HepG2 (cell line): ENCODE results near the gene CFL1. TPM values are rescaled to one million over a fixed set of nuclear protein-coding genes. Genes with fewer than 3 reads are reported as not detected.
A peak's percentile ranks its signal among the peaks of the same experiment; 100 is the strongest.

Source experiments
- CREM ChIP-seq, 2 experiments: sonication (generic) in 1 of 2; formaldehyde crosslinking in 1 of 2; IDR thresholded peaks; 2 replicates each; pipeline versions ENCODE4 v1.4.0 to v1.6.1; 2016 to 2020; ENCODE audit warnings: antibody characterized with exemption in 1 of 2, mild to moderate bottlenecking in 1 of 2, missing genetic modification reagents in 1 of 2
- DMAP1 ChIP-seq: IDR thresholded peaks from 2 replicates; pipeline ENCODE4 v1.6.1; 2016
- FOSL1 ChIP-seq: sonication (generic); formaldehyde crosslinking; IDR thresholded peaks from 2 replicates; pipeline ENCODE4 v1.9.0; 2021; ENCODE audit warnings: missing genetic modification reagents, borderline replicate concordance
- MLLT10 ChIP-seq: sonication (generic); formaldehyde crosslinking; IDR thresholded peaks from 2 replicates; pipeline ENCODE4 v1.4.0; 2020; ENCODE audit warnings: missing genetic modification reagents
- POLR2A ChIP-seq, 2 experiments: IDR thresholded peaks; 2 replicates each; pipeline ENCODE4 v1.6.1; 2011; ENCODE audit warnings: low read depth in 2 of 2, low read length in 2 of 2, mild to moderate bottlenecking in 1 of 2, moderate library complexity in 1 of 2; ENCODE audit not compliant: insufficient read depth in 1 of 2
- RELA ChIP-seq: sonication (generic); formaldehyde crosslinking; IDR thresholded peaks from 2 replicates; pipeline ENCODE4 v1.4.0; 2020; ENCODE audit warnings: missing genetic modification reagents
- ZKSCAN5 ChIP-seq: sonication (generic); formaldehyde crosslinking; IDR thresholded peaks from 2 replicates; pipeline ENCODE4 v1.5.1; 2020; ENCODE audit warnings: mild to moderate bottlenecking, missing genetic modification reagents
- ZNF124 ChIP-seq: sonication (generic); formaldehyde crosslinking; IDR thresholded peaks from 2 replicates; pipeline ENCODE4 v1.4.0; 2020; ENCODE audit warnings: missing genetic modification reagents
- ZNF33B ChIP-seq: sonication (generic); formaldehyde crosslinking; IDR thresholded peaks from 2 replicates; pipeline ENCODE4 v1.5.1; 2020; ENCODE audit warnings: mild to moderate bottlenecking, missing genetic modification reagents
- ZNF674 ChIP-seq: sonication (generic); formaldehyde crosslinking; IDR thresholded peaks from 2 replicates; pipeline ENCODE4 v1.5.0; 2020; ENCODE audit warnings: low read depth, mild to moderate bottlenecking, missing genetic modification reagents
- ZNF776 ChIP-seq: sonication (generic); formaldehyde crosslinking; IDR thresholded peaks from 2 replicates; pipeline ENCODE4 v1.4.0; 2020; ENCODE audit warnings: mild to moderate bottlenecking, missing genetic modification reagents
- ZNF891 ChIP-seq: sonication (generic); formaldehyde crosslinking; IDR thresholded peaks from 2 replicates; pipeline ENCODE4 v1.5.0; 2020; ENCODE audit warnings: mild to moderate bottlenecking, missing genetic modification reagents
- polyA plus RNA-seq, 8 experiments: library from polyadenylated mRNA; depleted of rRNA in 3 of 8; stranded (reverse) in 7 of 8; unstranded in 1 of 8; fragments of >200 nt; fragmentation: Illumina TruSeq in 4 of 8; extraction: Trizol in 4 of 8; gene quantifications; 2 replicates each; pipeline versions ENCODE4 v1.2.1 to v1.2.3, GENCODE V29; 2011 to 2016; ENCODE audit warnings: low read depth in 4 of 8, missing spikeins in 1 of 8, mixed read lengths in 1 of 8; ENCODE audit not compliant: insufficient read depth in 1 of 8
- total RNA-seq, 5 experiments: library from RNA; depleted of rRNA; stranded (reverse); fragments of >200 nt; fragmentation: Illumina TruSeq; extraction: Trizol; gene quantifications; 2 replicates each; pipeline ENCODE4 v1.2.3, GENCODE V29; 2016; ENCODE audit warnings: low read depth in 1 of 5
- TF ChIP-seq, protein P1 (sequence below): IDR thresholded peaks from 2 replicates; pipeline ENCODE4 v1.6.1; 2012; ENCODE audit warnings: low read depth, low read length, improper control_type of control experiment
- TF ChIP-seq, protein P2 (sequence below): IDR thresholded peaks from 2 replicates; pipeline ENCODE4 v1.6.1; 2016; ENCODE audit warnings: missing genetic modification reagents, missing compliant biosample characterization
- TF ChIP-seq, protein P3 (sequence below): sonication (generic); formaldehyde crosslinking; conservative IDR thresholded peaks from 2 replicates; pipeline ENCODE4 v1.5.0; 2020; ENCODE audit warnings: missing genetic modification reagents
- TF ChIP-seq, protein P4 (sequence below): sonication (generic); formaldehyde crosslinking; IDR thresholded peaks from 2 replicates; pipeline ENCODE4 v1.8.0; 2022; ENCODE audit warnings: missing genetic modification reagents, low read depth, mild to moderate bottlenecking, borderline replicate concordance
- TF ChIP-seq, protein P5 (sequence below): sonication (generic); formaldehyde crosslinking; IDR thresholded peaks from 2 replicates; pipeline ENCODE4 v1.8.0; 2022; ENCODE audit warnings: mild to moderate bottlenecking, missing genetic modification reagents, moderate library complexity
- TF ChIP-seq, protein P6 (sequence below): sonication (generic); formaldehyde crosslinking; IDR thresholded peaks from 2 replicates; pipeline ENCODE4 v1.4.0; 2020; ENCODE audit warnings: missing genetic modification reagents
- TF ChIP-seq, protein P7 (sequence below): sonication (generic); formaldehyde crosslinking; IDR thresholded peaks from 2 replicates; pipeline ENCODE4 v1.4.0; 2020; ENCODE audit warnings: low read depth, mild to moderate bottlenecking, missing genetic modification reagents

CFL1 gene
- total and polyA plus RNA-seq, 2 of the 13 experiments (the other 11 are each of a cell fraction or from before 2014, with no cell fraction given): 379 to 383 TPM

DNA sequence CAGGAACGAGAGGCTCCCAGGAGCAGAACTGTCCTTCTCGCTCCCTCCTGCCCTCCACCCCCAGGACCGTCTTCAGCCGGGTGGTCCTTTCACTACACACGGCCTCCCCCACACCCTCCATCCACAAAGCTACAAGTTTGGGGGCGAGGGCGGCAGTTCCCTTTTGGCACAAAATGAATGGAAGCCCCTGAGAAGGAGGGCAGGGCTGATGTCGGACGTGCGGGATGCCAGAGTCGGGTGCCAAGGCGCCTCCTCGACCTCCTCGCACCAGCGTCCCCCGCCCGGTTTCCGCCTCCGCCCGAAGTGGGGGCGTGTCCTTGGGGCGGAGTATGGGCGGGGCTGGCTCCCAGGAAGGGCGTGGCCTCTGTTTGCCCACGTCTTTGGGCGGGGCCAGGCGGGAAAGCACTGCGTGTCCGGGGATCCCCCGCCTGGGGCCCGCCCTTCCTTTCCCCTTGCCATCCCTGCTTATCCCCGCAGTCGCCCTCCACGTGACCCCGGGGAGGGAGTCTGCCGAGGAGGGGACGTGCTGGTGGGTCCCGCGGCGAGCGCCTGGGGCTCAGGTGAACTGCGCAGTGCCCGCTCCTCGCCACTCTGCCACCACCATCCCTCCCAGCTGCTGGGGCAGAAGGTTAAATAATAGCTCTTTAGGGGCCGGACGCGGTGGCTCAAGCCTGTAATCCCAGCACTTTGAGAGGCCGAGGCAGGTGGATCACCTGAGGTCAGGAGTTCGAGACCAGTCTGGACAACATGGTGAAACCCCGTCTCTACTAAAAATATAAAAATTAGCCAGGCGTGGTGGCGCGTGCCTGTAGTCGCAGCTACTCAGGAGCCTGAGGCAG lies 15.6 kb upstream of the CFL1 start (continued):
- TF ChIP-seq ZNF124 (CRISPR knock-in tag): no peak
- no peak for TF ChIP-seq ZNF674 (CRISPR knock-in tag)
- TF ChIP-seq, protein P1, sequence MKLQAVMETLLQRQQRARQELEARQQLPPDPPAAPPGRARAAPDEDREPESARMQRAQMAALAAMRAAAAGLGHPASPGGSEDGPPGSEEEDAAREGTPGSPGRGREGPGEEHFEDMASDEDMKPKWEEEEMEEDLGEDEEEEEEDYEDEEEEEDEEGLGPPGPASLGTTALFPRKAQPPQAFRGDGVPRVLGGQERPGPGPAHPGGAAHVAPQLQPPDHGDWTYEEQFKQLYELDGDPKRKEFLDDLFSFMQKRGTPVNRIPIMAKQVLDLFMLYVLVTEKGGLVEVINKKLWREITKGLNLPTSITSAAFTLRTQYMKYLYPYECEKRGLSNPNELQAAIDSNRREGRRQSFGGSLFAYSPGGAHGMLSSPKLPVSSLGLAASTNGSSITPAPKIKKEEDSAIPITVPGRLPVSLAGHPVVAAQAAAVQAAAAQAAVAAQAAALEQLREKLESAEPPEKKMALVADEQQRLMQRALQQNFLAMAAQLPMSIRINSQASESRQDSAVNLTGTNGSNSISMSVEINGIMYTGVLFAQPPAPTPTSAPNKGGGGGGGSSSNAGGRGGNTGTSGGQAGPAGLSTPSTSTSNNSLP: no peak
- TF ChIP-seq, protein P2, sequence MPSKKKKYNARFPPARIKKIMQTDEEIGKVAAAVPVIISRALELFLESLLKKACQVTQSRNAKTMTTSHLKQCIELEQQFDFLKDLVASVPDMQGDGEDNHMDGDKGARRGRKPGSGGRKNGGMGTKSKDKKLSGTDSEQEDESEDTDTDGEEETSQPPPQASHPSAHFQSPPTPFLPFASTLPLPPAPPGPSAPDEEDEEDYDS: peak; percentile 73; the same call in 1 of the 2 replicates
- TF ChIP-seq FOSL1: no peak
- TF ChIP-seq POLR2A (IDR thresholded peaks at IDR 0.05; ENCODE audit: insufficient read depth in 1 of 2, low read depth in 2 of 2, low read length in 2 of 2): peak; percentile 15 to 77; a peak in 2 of 4 replicates
- peak; percentile 56; the same call in 1 of the 2 replicates for TF ChIP-seq ZNF776 (CRISPR knock-in tag)
- no peak for TF ChIP-seq ZKSCAN5
- TF ChIP-seq DMAP1 (CRISPR knock-in tag): 0 out of 2 replicates have a peak, but pooled peaks have one; percentile 27
- TF ChIP-seq, protein P3, sequence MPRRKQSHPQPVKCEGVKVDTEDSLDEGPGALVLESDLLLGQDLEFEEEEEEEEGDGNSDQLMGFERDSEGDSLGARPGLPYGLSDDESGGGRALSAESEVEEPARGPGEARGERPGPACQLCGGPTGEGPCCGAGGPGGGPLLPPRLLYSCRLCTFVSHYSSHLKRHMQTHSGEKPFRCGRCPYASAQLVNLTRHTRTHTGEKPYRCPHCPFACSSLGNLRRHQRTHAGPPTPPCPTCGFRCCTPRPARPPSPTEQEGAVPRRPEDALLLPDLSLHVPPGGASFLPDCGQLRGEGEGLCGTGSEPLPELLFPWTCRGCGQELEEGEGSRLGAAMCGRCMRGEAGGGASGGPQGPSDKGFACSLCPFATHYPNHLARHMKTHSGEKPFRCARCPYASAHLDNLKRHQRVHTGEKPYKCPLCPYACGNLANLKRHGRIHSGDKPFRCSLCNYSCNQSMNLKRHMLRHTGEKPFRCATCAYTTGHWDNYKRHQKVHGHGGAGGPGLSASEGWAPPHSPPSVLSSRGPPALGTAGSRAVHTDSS: no peak
- TF ChIP-seq, protein P4, sequence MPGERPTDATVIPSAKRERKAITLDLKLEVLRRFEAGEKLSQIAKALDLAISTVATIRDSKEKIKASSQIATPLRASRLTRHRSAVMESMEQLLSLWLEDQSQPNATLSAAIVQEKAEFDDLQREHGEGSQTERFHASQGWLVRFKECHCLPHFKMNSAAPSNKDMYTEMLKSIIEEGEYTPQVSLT (CRISPR knock-in tag): 0 out of 2 replicates have a peak, but pooled peaks have one; percentile 45
- TF ChIP-seq, protein P5, sequence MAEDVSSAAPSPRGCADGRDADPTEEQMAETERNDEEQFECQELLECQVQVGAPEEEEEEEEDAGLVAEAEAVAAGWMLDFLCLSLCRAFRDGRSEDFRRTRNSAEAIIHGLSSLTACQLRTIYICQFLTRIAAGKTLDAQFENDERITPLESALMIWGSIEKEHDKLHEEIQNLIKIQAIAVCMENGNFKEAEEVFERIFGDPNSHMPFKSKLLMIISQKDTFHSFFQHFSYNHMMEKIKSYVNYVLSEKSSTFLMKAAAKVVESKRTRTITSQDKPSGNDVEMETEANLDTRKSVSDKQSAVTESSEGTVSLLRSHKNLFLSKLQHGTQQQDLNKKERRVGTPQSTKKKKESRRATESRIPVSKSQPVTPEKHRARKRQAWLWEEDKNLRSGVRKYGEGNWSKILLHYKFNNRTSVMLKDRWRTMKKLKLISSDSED: no peak
- TF ChIP-seq RELA (CRISPR knock-in tag): peak; percentile 68; the same call in 1 of the 2 replicates
- TF ChIP-seq MLLT10 (CRISPR knock-in tag): no peak
- peak; percentile 95 for TF ChIP-seq ZNF891 (CRISPR knock-in tag)
- TF ChIP-seq, protein P6, sequence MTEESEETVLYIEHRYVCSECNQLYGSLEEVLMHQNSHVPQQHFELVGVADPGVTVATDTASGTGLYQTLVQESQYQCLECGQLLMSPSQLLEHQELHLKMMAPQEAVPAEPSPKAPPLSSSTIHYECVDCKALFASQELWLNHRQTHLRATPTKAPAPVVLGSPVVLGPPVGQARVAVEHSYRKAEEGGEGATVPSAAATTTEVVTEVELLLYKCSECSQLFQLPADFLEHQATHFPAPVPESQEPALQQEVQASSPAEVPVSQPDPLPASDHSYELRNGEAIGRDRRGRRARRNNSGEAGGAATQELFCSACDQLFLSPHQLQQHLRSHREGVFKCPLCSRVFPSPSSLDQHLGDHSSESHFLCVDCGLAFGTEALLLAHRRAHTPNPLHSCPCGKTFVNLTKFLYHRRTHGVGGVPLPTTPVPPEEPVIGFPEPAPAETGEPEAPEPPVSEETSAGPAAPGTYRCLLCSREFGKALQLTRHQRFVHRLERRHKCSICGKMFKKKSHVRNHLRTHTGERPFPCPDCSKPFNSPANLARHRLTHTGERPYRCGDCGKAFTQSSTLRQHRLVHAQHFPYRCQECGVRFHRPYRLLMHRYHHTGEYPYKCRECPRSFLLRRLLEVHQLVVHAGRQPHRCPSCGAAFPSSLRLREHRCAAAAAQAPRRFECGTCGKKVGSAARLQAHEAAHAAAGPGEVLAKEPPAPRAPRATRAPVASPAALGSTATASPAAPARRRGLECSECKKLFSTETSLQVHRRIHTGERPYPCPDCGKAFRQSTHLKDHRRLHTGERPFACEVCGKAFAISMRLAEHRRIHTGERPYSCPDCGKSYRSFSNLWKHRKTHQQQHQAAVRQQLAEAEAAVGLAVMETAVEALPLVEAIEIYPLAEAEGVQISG (CRISPR knock-in tag): peak; percentile 22; the same call in 1 of the 2 replicates
- TF ChIP-seq CREM (IDR thresholded peaks at IDR 0.05): peak; percentile 46
- no peak for TF ChIP-seq CREM (CRISPR knock-in tag; IDR thresholded peaks at IDR 0.05)
- TF ChIP-seq, protein P7, sequence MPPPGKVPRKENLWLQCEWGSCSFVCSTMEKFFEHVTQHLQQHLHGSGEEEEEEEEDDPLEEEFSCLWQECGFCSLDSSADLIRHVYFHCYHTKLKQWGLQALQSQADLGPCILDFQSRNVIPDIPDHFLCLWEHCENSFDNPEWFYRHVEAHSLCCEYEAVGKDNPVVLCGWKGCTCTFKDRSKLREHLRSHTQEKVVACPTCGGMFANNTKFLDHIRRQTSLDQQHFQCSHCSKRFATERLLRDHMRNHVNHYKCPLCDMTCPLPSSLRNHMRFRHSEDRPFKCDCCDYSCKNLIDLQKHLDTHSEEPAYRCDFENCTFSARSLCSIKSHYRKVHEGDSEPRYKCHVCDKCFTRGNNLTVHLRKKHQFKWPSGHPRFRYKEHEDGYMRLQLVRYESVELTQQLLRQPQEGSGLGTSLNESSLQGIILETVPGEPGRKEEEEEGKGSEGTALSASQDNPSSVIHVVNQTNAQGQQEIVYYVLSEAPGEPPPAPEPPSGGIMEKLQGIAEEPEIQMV (CRISPR knock-in tag): no peak
- no peak for TF ChIP-seq ZNF33B
